HG03159 (cell line): ENCODE data around the gene PDE6A.
"Not testable (repeated sequence)": the region's sequence is repeated elsewhere in the genome, so short reads cannot be mapped to it uniquely, and the experiment has no call there.

Source experiments
- ATAC-seq: cut with Tn5 transposase; IDR thresholded peaks from one replicate; pipeline ENCODE4 v1.9.1; 2021; ENCODE audit warnings: mild to moderate bottlenecking, moderate library complexity; ENCODE audit not compliant: unreplicated experiment

PDE6A gene

DNA sequence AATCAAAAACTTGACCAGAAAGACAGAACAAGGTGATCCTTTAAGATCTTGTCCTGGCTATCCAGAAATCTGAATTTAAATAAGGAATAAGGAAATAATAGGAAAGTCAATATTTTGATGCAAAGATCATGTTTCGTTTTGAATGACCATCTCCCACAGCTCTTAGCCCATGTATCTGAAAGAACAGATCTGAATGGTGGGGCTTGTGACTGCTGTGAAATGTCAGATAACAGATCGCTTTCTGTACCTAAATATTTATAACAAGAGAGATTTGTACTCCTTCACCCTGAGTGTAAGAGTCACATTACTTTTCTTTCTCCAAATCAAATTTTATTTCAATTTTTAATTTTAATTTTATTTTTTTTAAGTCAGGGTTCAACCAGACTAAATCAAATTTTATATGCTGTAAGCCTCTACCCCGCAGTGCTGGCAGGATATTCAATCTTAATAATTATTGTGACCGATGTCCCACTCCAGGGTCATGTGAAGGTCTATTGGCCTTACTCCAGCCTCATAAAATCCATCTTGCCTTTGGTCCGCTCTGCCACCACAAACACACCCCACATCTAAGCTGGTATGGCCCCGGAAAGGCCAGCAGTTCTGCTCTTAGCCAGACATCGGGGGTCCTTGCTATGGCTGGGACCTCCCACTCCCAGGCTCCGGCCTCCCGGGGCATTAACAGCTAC is 9.0 kb upstream of the PDE6A start:
- ATAC-seq = no peak

DNA sequence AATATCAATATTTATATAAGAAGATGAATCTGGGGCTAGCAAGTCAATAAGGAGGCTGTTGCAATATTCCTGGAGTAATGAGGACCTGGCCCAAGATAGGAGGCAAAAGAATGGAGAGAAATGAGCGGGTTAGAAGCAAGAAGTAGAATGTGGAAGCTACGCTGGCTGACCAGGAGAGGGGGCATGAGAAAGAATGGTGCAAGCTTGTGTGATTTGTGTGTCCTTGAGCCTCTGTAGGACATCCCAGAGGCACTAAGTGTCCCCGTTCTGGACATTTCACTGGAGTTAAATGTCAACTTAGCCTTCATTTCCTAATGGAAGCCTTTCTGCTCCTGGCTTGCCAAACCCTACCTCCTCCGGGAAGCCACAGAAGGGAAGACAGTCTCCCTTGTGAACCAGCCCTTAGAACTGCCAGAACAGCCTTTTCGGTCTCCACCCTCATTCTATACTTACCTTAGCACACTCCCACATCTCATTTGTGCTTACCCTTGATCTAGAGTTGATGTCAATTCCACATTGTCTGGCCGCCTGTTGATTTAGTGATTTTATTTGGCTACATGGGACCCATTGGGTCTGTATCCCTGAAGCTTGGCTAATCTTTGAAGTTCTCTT is 6.7 kb upstream of the PDE6A start:
- ATAC-seq = no peak

DNA sequence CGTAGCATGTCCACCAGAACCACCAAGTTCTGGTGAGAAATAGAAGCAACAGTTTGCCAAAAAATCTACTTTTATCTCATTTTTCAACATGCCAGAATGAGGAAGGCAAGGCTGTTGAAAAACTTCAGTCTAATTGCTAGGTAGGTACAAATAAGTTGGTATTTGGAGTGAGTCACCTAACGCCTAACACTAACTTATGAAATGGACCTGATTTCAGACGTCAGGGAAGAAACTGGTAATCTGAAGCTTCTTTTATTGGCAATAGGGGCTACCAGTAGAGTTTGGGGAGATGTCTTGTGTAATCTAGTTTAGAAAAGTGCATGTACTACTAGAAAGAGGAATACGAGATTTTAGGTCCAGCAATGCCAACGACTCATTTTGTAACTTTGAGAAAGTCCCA is 4.4 kb upstream of the PDE6A start:
- ATAC-seq = no peak

DNA sequence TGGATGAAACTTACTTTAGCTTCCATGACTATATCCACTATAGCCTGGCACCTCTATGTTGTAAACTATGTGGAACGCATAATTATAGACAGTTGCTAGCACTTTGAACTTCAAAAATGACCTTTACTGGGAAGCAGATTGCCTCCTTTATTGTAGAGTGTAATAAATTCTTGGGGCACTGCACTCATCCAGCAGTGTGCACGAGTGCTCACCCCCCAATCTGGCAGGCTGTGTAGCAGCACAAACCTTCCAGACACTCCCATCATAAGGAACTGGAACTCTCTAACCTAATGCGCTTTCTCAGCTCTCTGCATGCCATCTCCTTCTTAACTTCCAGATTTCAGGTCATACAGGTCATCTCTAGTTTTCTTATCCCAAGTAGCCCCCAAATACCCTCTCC is 1.5 kb upstream of the PDE6A start:
- ATAC-seq = no peak

DNA sequence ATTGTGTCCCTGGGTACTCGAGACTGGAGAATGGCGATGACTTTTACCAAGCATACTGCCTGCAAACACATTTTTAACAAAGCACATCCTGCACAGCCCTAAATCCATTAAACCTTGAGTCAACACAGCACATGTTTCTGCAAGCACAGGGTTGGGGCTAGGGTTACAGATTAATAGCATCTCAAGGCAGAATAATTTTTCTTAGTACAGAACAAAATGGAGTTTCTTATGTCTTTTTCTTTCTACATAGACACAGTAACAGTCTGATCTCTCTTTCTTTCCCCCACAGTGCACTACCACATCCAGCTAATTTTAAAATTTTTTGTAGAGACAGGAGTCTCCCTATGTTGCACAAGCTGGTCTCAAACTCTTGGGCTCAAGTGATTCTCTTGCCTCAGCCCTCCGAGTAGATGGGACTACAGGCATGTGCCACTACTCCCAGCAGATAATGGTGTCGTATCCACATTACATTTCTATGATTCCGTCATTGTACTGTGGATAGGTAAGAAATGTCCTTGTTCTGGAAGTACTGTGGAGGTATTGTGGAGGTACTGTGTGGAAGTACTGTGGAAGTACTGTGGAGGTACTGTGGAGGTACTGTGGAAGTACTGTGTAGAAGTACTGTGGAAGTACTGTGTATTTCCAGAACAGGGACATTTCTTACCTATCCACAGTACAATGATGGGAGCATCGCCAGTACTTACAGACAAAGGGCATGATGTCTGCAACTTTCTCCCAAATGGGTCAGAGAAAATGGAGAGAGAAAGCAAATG is 1.2 kb downstream of the PDE6A start:
- ATAC-seq = not testable (repeated sequence)

DNA sequence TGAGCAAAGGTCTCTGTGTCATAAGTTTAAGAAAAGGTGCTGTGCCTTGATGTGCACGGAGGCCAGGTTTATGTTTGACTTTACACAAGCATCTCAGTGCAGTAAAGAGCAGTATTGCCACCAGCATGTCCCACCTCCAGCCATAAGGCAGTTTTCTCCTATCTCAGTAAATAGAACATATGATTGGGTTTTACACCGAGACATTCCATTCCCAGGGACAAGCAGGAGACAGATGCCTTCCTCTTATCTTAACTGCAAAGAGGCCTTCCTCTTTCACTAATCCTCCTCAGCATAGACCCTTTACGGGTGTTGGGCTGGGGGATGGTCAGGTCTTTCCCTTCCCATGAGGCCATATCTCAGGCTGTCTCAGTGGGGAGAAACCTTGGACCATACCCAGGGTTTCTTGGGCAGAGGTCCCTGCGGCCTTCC is 1.8 kb downstream of the PDE6A start:
- ATAC-seq = not testable (repeated sequence)

DNA sequence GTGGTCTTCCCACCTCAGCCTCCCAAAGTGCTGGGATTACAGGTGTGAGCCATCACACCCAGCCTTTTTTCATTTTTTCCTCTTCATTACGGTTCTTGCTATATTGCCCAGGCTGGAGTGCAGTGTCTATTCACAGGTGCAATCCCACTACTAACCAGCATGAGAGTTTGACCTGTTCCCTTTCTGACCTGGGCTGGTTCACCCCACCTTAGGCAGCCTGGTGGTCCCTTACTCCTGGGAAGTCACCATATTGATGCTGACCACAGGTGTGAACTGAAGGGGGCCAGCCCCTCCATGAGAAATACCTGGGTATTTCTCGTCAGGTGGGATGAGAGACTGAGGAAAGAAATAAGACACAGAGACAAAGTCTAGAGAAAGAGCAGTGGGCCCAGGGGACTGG is 2.4 kb downstream of the PDE6A start:
- ATAC-seq = no peak

DNA sequence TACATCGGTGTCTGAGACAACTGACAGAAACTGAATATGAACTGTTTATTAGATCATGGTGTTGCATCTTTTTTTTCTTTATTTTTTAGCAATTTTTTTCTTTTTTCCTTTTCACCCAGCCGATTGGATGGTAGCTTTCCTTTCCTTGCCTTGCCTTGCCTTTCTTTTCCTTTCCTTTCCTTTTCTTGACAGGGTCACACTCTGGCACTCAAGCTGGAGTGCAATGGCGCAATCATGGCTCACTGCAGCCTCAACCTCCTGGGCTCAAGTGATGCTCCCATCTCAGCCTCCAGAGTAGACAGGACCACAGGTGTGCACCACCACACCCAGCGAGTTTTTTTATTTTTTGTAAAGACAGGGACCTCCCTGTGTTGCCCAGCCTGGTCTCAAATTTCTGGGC is 2.8 kb downstream of the PDE6A start:
- no peak for ATAC-seq

DNA sequence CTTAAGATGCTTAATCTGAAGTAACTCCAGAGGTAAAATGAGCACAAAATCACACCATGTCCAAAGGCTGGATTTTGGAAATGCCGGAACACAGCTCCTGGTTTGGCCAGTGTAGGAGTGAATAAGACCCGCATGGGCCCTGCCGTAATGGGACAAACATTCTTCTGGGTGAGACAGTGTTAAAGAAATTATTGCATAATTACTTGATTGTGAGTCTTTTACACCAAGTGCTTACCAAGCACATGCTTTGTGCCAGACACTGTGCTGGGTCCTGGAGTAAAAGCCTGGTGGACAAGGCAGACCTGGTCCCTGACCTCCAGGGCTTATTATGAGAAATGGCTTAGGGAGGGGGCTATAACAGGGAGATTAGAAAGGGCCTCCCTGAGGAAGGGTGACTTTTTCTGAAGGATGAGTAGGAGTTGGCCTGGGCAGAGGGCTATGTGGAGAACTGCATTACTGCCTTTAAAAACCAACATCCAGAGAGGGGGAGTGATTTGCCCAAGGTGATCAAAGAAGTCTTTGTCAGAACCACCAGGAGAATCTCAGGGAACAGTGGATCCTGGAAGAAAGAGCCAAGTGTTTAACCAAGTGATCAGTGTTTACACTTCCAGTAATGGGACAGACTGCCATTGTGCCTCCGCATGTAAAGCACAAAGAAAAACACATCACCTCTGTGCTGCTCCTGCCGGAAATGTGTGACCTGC is 3.5 kb downstream of the PDE6A start:
- no peak for ATAC-seq

DNA sequence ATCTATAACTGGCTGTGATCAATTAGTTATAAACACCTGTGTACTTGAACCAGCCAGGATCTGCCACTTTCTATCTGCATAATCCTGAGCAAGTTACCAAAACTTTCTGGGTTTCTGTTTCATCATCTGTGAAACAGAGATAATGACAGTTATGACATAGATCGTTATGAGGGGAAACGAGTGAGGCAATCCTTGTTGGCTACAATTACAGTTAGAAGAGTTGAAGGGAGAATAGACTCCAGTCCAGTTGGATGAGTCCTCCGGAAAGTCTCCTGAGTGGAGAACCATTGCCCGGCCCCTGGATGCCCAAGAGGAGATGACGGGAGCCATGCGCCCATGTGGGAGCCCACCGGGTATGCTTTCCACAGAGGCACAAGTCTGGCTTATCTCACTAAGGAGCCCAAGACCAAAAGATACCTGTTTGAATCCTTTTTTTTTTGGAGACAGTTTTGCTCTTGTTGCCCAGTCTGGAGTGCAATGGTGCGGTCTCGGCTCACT is 4.5 kb downstream of the PDE6A start:
- ATAC-seq = peak; percentile 87

DNA sequence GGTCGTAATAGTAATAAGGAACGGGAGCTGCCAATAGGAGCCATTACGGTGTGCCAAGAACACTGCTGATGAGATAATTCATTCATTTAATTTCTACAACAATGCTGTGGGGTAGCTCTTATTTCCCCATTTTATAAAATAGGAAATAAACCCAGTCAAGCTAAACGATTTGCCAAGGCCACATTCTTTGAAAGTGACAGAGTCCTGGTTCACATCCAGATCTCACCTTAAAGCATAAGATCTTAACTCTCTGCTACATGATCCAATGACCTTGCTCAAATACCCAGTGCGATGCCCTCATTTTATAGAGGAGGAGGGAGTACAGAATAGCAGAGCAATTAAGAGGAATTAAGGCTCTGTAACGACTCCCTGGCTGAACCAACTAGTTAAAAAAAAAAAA is 5.0 kb downstream of the PDE6A start:
- ATAC-seq = no peak

DNA sequence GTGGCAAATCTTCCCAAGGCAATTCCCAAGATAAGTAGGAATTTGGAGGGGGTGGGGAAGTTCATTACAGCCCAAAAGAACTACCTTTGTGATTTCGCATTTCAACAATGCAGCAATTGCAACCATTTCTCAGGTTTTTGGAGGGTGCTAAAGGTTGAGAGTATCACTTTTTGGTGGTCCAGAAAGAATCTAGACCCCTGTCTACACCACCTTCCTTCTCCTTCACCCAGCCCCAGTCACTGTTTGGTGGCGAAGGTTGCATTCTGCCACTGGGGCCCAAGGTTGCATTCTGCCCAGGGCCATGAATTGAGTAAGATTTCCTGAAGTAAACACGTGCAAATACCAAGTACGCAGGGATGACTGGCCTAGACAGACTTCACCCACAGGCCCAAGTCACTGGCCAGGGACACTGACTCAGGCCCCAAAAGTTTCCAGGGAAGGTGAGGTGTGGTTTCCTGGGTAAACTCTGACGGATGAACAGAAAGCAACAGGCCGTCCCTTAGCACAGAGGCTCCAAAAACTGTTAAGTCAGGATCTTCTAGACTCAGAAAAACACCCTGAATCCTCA is 5.7 kb downstream of the PDE6A start:
- ATAC-seq = no peak

DNA sequence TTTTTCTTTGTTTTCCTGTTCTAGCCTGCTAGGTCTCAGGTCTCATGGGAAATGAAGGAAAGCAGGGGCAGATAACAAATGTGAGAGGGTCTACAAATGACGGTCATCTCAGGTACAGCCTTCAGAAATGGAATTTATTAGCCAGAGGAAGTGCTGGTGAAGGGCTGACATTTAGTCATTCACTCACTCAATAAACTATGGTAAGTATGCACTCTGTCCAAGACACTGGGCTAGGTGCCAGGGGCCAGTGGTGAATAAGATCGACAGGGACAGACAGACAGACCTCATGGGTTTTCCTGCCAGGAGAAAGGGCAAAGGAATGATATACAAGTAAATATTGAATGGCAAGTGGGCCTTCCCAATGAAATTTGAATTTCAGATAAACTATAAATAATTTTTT is 6.3 kb downstream of the PDE6A start:
- ATAC-seq = no peak

DNA sequence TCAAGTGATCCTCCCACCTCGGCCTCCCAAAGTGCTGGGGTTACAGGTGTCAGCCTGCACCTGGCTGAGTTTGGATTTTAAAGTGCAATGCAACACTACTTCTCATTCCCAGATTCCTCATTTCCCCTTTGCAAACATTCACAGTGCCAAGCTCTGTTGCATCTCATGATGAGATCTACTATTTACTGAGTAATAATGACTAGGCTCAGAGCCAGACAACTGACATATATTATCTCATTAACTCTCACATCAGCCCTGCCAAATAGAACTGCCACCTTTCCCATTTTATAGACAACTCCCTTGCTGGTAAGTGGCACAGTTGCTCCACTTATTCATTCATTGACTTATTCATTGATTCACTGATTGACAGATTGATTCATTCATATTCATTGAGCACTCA is 7.0 kb downstream of the PDE6A start:
- no peak for ATAC-seq

DNA sequence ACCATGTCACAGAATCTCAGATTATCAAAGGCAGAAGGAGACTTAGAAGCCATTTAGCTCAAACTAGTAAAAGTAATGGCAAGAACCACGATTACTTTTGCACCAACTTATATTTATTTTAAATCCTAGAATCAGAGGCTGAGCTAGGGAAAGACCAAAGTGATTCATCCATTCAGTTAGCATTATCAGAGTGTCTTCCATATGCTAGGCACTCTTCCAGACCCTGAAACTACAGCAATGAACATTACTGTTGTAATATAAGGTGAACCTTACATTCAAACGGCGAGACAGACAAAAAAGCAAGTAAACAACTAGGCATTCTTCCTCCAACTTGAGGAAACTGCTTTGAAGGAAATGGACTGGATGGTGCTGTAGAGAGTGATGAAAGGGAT is 7.9 kb downstream of the PDE6A start:
- ATAC-seq = no peak

DNA sequence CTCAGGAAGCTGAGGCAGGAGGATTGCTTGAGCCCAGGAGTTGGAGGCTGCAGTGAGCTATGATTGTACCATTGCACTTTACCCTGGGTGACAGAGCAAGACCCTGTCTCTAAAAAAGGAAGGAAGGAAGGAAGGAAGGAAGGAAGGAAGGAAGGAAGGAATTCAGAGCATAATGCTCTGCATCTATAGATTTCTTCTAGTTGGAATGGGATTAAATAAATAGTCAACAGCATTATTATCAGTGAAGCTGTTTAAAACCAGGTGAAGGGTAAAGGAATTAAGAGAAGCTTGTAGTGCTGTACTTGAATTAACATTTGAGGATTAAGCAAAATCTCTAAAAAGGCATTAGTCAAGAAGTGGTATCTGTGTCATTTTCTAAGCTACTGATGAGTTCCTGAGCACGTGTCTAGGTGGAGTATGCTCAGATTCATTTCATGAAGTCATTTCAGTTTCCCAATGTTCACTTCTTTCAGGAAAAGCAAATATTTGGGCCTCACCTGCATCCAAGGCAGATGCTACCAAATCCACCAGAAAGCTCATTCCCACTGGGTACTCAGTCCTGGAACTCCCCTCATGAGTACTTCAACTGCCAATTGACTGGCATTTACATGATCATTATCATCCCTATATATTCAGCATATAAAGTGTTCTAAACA is 8.4 kb downstream of the PDE6A start:
- no peak for ATAC-seq

DNA sequence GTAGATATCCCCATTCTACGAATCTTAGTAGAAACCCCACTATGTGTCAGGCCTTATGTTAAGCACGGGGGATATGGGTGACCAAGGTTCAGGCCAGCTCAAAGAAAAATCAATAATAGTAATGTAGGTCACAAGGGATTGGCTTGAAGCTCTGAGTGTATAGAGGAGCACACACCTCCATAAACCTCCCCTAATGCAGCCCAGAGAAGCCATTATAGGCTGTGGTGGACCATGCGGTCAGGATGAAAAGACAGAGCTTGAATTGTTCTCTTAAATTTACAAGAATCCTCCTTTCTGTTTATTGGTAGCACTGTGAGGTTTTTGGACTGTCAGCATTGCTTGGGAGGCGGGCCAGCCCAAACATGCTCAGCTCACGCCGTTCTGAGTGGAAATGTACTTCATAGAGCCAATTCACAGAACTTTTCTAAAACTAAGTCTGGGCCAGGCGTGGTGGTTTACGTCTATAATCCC is 9.1 kb downstream of the PDE6A start:
- no peak for ATAC-seq

DNA sequence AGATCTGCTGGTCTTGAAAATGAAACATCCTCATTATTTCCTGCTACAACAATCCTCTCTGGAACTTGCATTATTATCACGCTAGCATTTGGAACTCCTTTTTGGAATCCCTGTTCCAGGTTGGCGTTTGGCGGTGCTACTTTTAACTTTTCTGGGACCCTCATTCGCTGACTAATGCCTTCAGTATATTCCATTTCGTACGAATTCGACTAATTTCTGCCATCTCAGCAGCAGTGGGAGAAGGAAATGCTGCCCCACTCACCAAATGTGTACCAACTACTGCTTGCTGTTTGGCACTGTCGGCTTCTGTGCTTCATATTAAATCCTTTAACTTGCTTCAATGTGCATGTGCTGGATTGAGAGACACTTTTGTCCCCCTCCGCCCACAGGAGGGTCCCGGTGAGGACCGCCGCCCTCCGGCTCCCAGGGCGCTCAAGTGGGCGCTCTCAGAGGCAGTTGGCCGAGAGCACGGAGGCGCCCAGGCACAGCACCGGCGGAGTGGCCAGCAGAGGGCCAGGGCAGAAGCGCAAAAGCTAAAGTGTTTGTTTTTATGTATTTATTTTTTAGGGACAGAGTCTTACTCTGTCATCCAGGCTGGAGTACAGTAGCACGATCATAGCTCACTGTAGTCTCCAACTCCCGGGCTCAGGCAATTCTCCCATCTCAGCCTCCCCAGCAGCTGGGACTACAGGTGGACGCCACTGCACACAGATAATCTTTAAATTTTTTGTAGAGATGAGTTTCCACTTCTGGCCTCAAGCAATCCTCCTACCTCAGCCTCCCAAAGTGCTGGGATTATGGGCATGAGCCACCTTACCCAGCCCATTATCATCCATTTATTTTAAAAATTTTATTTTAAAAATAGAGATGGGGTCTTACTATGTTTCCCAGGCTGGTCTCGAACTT is 11.9 kb downstream of the PDE6A start:
- no peak for ATAC-seq

DNA sequence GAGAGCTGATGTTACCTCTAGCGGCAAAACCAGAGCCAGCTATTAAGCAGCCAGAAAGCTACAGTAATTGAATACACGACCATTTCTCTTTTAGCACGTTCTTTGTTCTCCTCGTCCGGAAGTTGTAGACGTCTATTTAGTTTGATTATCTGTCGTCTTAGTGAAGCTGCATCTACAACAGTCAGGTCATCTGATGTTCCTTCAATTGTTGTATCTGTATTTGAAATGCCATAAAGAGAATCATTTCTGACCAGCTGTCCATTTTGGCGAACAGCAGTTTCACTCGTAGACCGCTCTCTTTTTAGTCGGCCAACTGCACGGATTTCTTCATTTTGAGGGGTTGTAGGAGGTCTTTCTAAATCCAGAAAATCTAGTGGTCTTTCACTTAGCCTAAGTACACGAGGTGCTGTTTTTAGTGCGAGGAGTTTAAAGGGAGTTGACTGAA is 12.6 kb downstream of the PDE6A start:
- no peak for ATAC-seq
